NCI-H1092 treated with DMSO at 0.1 percent for 48 hours (cell line): ENCODE measurements around the gene LRP1B.

Experiments used
- DNase-seq: peaks from one replicate; lab custom pipeline; 2025; lab: John Stamatoyannopoulos, UW

The LRP1B gene

GRCh38 chr2:141957321-141957720 lies 173.5 kb downstream of the LRP1B start:
- DNase-seq: no peak

GRCh38 chr2:141947396-141948114 lies 183.3 kb downstream of the LRP1B start:
- DNase-seq: no peak

GRCh38 chr2:141946016-141946415 lies 184.8 kb downstream of the LRP1B start:
- DNase-seq: no peak

GRCh38 chr2:141943918-141944317 lies 186.9 kb downstream of the LRP1B start:
- no peak for DNase-seq

- no peak for DNase-seq
Observed at GRCh38 chr2:141942006-141942789, 188.6 kb downstream of the LRP1B start.

GRCh38 chr2:141941210-141941714 lies 189.6 kb downstream of the LRP1B start:
- no peak for DNase-seq

GRCh38 chr2:141940709-141941108 lies 190.1 kb downstream of the LRP1B start:
- no peak for DNase-seq

- DNase-seq: no peak
Observed at GRCh38 chr2:141933226-141933625, 197.6 kb downstream of the LRP1B start.

- DNase-seq: no peak
Observed at GRCh38 chr2:141932261-141932660, 198.6 kb downstream of the LRP1B start.

GRCh38 chr2:141931797-141932196 lies 199.0 kb downstream of the LRP1B start:
- no peak for DNase-seq

GRCh38 chr2:141930803-141931202 lies 200.0 kb downstream of the LRP1B start:
- no peak for DNase-seq

GRCh38 chr2:141929331-141930252 lies 201.2 kb downstream of the LRP1B start:
- DNase-seq: no peak

- no peak for DNase-seq
Observed at GRCh38 chr2:141928476-141928875, 202.3 kb downstream of the LRP1B start.

GRCh38 chr2:141927536-141927935 lies 203.3 kb downstream of the LRP1B start:
- no peak for DNase-seq

- no peak for DNase-seq
Observed at GRCh38 chr2:141925511-141925910, 205.3 kb downstream of the LRP1B start.

- no peak for DNase-seq
Observed at GRCh38 chr2:141923657-141924056, 207.2 kb downstream of the LRP1B start.

- peak; percentile 3 for DNase-seq
Observed at GRCh38 chr2:141911485-141912066, 219.2 kb downstream of the LRP1B start.

- DNase-seq: no peak
Observed at GRCh38 chr2:141906678-141907077, 224.1 kb downstream of the LRP1B start.

- DNase-seq: no peak
Observed at GRCh38 chr2:141900826-141901225, 230.0 kb downstream of the LRP1B start.

- DNase-seq: peak; percentile 6
Observed at GRCh38 chr2:141899740-141900139, 231.1 kb downstream of the LRP1B start.

- no peak for DNase-seq
Observed at GRCh38 chr2:141889788-141890187, 241.0 kb downstream of the LRP1B start.
